Activated CD4-positive, alpha-beta T cell treated with anti-CD3 and anti-CD28 coated beads for 36 hours (primary cell): ENCODE results near the gene RIOK3. TPM values are rescaled to one million over a fixed set of nuclear protein-coding genes. Genes with fewer than 3 reads are reported as not detected.

Experiments
- ATAC-seq: fragments of 200-7000 bp; cut with Tn5 transposase; one replicate; pipeline ENCODE4 v1.10.0; 2021; ENCODE audit warnings: mild to moderate bottlenecking, moderate library complexity
- CTCF ChIA-PET: fragments of 350-600 bp; sonication (Branson Sonifier 250); formaldehyde crosslinking; loops from one replicate; lab custom pipeline; 2021; ENCODE audit warnings: antibody characterized with exemption; lab: Charles Lee
- POLR2A ChIA-PET: fragments of 350-600 bp; sonication (Branson Sonifier 250); formaldehyde crosslinking; loops from one replicate; lab custom pipeline; 2021; ENCODE audit warnings: antibody characterized with exemption, inconsistent platforms; lab: Charles Lee
- DNase-seq: peaks from one replicate; pipeline ENCODE4 v3.0.0-alpha.2; 2020
- H3K27ac Mint-ChIP-seq: one replicate; pipeline ENCODE4 v1.8.0; 2021; ENCODE audit warnings: mixed read lengths
- H3K27me3 Mint-ChIP-seq: one replicate; pipeline ENCODE4 v1.8.0; 2021; ENCODE audit warnings: mixed read lengths
- H3K36me3 Mint-ChIP-seq: one replicate; pipeline ENCODE4 v1.8.0; 2021; ENCODE audit warnings: low read depth, mixed read lengths
- H3K4me1 Mint-ChIP-seq: one replicate; pipeline ENCODE4 v1.8.0; 2021; ENCODE audit warnings: mixed read lengths
- H3K4me3 Mint-ChIP-seq: one replicate; pipeline ENCODE4 v1.8.0; 2021; ENCODE audit warnings: mild to moderate bottlenecking, moderate library complexity, mixed read lengths
- H3K9me3 Mint-ChIP-seq: one replicate; pipeline ENCODE4 v1.8.0; 2021; ENCODE audit warnings: low read depth, mixed read lengths
- intact Hi-C, 2 experiments: fragments of 100-400 bp; cut with DNase I in 1 of 2; cut with micrococcal nuclease in 1 of 2; formaldehyde crosslinking; loops; one replicate each; pipeline versions ENCODE4 v1.14.2 to v1.15.1; 2022 to 2024; cut with DNase I, micrococcal nuclease
- total RNA-seq, 2 experiments: library from RNA; stranded (reverse); gene quantifications; one replicate each; pipeline ENCODE4 v1.2.3, GENCODE V29; 2021

RIOK3 gene
- total RNA-seq, 2 experiments from 2014 or later = 71.1 to 71.2 TPM

GRCh38 chr18:23526501-23527063 is 73.5 kb downstream of the RIOK3 start:
- Mint-ChIP-seq H3K27ac (no peak overlapping the region), H3K4me3 (no peak overlapping the region), H3K9me3 (no peaks in the 10 kb centered on the region), H3K4me1 (peaks cover 18% of the 10 kb centered on the region), H3K36me3 (peaks cover 48% of the 10 kb centered on the region), H3K27me3 (no peaks in the 10 kb centered on the region)
- DNase-seq = no peak
- intact Hi-C loops = no loop called here
- ChIA-PET POLR2A (no interaction called here), CTCF (interaction anchor here (1.0 kb wide), 1 partner anchor 11 kb away, joined by 6 read pairs; no protein-coding TSS in a partner anchor)
- ATAC-seq = no peak

GRCh38 chr18:23528580-23529472 is 75.7 kb downstream of the RIOK3 start:
- ATAC-seq (no peak), DNase-seq (no peak)
- peaks cover 50% of the 10 kb centered on the region for H3K36me3 Mint-ChIP-seq
- POLR2A ChIA-PET = no interaction called here
- H3K4me3 Mint-ChIP-seq = no peak overlapping the region
- no peaks in the 10 kb centered on the region for H3K27me3 Mint-ChIP-seq
- CTCF ChIA-PET = interaction anchor here (1.0 to 1.7 kb wide), 3 partner anchors 13 to 27 kb away, joined by 3 to 4 read pairs (median 3); no protein-coding TSS in a partner anchor
- intact Hi-C loops = no loop called here
- peaks cover 14% of the 10 kb centered on the region for H3K4me1 Mint-ChIP-seq
- H3K27ac Mint-ChIP-seq = peak overlapping the region; percentile 8
- no peaks in the 10 kb centered on the region for H3K9me3 Mint-ChIP-seq

- Mint-ChIP-seq H3K36me3 (peaks cover 45% of the 10 kb centered on the region), H3K9me3 (no peaks in the 10 kb centered on the region), H3K4me1 (peaks cover 12% of the 10 kb centered on the region), H3K27ac (peak overlapping the region; percentile 8), H3K27me3 (no peaks in the 10 kb centered on the region), H3K4me3 (no peak overlapping the region)
- intact Hi-C loops = no loop called here
- CTCF ChIA-PET = interaction anchor here (0.6 to 1.1 kb wide), 2 partner anchors 14 to 273 kb away, joined by 3 read pairs; no protein-coding TSS in a partner anchor
- ATAC-seq (peak; percentile 91), DNase-seq (peak; percentile 15)
- POLR2A ChIA-PET = interaction anchor here (0.5 kb wide), 1 partner anchor 89 kb away, joined by 10 read pairs; no protein-coding TSS in a partner anchor
Measured at GRCh38 chr18:23529604-23530003, 76.5 kb downstream of the RIOK3 start.

GRCh38 chr18:23530195-23530594 is 77.1 kb downstream of the RIOK3 start:
- intact Hi-C loops = no loop called here
- Mint-ChIP-seq H3K4me1 (peaks cover 12% of the 10 kb centered on the region), H3K9me3 (no peaks in the 10 kb centered on the region), H3K36me3 (peaks cover 45% of the 10 kb centered on the region), H3K27ac (peak overlapping the region; percentile 8), H3K4me3 (no peak overlapping the region), H3K27me3 (no peaks in the 10 kb centered on the region)
- DNase-seq (no peak), ATAC-seq (no peak)
- ChIA-PET CTCF (interaction anchor here (0.6 to 1.1 kb wide), 2 partner anchors 14 to 274 kb away, joined by 3 read pairs; no protein-coding TSS in a partner anchor), POLR2A (interaction anchor here (0.5 to 0.8 kb wide), 2 partner anchors 55 to 88 kb away, joined by 3 to 10 read pairs; no protein-coding TSS in a partner anchor)

- intact Hi-C loops = no loop called here
- ChIA-PET POLR2A (interaction anchor here (0.6 to 0.8 kb wide), 2 partner anchors 10 to 30 kb away, joined by 3 read pairs; no protein-coding TSS in a partner anchor), CTCF (interaction anchor here (1.9 kb wide), 1 partner anchor 9 kb away, joined by 7 read pairs; no protein-coding TSS in a partner anchor)
- H3K9me3 Mint-ChIP-seq = no peaks in the 10 kb centered on the region
- peaks cover 49% of the 10 kb centered on the region for H3K36me3 Mint-ChIP-seq
- no peak overlapping the region for H3K4me3 Mint-ChIP-seq
- H3K27ac Mint-ChIP-seq = peak overlapping the region; percentile 23
- H3K4me1 Mint-ChIP-seq = peaks cover 12% of the 10 kb centered on the region
- ATAC-seq (no peak), DNase-seq (no peak)
- no peaks in the 10 kb centered on the region for H3K27me3 Mint-ChIP-seq
Measured at GRCh38 chr18:23531912-23532311, 78.8 kb downstream of the RIOK3 start.

Other genes with a start within 250 kb of the RIOK3 start
- 10 to 100 TPM; 28.7 to 29.8 TPM for gene RMC1, start 50.2 kb downstream of the RIOK3 start, total RNA-seq
- gene NPC1, start 133.2 kb downstream of the RIOK3 start, total RNA-seq = 10 to 100 TPM; 21.6 to 29.2 TPM
- under 1 TPM; 0.21 TPM for gene ANKRD29, start 209.6 kb downstream of the RIOK3 start, total RNA-seq
- gene LAMA3, start 236.2 kb downstream of the RIOK3 start, total RNA-seq = under 1 TPM; 0.07 to 0.09 TPM